B cell (primary cell): ENCODE data around the gene BLID.

Source experiments
- CTCF ChIP-seq: fragments of 200-600 bp; IDR thresholded peaks from one replicate; pipeline ENCODE4 v1.8.0; 2022; ENCODE audit warnings: antibody characterized with exemption, mild to moderate bottlenecking
- EZH2 ChIP-seq: IDR thresholded peaks from 2 replicates; pipeline ENCODE4 v1.6.1; 2012; ENCODE audit warnings: borderline replicate concordance, low read depth, mild to moderate bottlenecking, moderate library complexity, low read length; ENCODE audit not compliant: insufficient read depth, poor library complexity, severe bottlenecking

- TF ChIP-seq CTCF (no peak), EZH2 (no peak)
Observed at GRCh38 chr11:122074022-122074421, 42.0 kb downstream of the BLID start.
